Suprapubic skin (tissue), 4 donors: Measurements from ENCODE around the gene NEIL1.

Experiments
- POLR2A ChIP-seq, 2 donors: fragments of 450-650 bp; IDR thresholded peaks; one replicate each; pipeline ENCODE4 v1.6.1; 2017; ENCODE audit warnings: antibody characterized with exemption in 2 of 2, mild to moderate bottlenecking in 2 of 2, moderate library complexity in 2 of 2
- POLR2AphosphoS5 ChIP-seq, 3 donors: sonication (generic); formaldehyde crosslinking; IDR thresholded peaks; one replicate each; pipeline ENCODE4 v1.6.1; 2017; ENCODE audit warnings: antibody characterized with exemption in 3 of 3
- TF ChIP-seq, protein P1 (sequence below), 2 donors: fragments of 200-600 bp in 1 of 2; fragments of 450-650 bp in 1 of 2; sonication (generic) in 1 of 2; IDR thresholded peaks; one replicate each; pipeline ENCODE4 v1.5.1; 2016 to 2019; ENCODE audit warnings: antibody characterized with exemption in 2 of 2, mild to moderate bottlenecking in 1 of 2, moderate library complexity in 1 of 2

- TF ChIP-seq, protein P1, sequence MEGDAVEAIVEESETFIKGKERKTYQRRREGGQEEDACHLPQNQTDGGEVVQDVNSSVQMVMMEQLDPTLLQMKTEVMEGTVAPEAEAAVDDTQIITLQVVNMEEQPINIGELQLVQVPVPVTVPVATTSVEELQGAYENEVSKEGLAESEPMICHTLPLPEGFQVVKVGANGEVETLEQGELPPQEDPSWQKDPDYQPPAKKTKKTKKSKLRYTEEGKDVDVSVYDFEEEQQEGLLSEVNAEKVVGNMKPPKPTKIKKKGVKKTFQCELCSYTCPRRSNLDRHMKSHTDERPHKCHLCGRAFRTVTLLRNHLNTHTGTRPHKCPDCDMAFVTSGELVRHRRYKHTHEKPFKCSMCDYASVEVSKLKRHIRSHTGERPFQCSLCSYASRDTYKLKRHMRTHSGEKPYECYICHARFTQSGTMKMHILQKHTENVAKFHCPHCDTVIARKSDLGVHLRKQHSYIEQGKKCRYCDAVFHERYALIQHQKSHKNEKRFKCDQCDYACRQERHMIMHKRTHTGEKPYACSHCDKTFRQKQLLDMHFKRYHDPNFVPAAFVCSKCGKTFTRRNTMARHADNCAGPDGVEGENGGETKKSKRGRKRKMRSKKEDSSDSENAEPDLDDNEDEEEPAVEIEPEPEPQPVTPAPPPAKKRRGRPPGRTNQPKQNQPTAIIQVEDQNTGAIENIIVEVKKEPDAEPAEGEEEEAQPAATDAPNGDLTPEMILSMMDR (IDR thresholded peaks at IDR 0.05), result no peak
- TF ChIP-seq POLR2AphosphoS5 (IDR thresholded peaks at IDR 0.05) (no peak), POLR2A (IDR thresholded peaks at IDR 0.05) (no peak)
Observed at GRCh38 chr15:75367006-75367405, 20.2 kb downstream of the NEIL1 start.
